ENCODE results near the gene HOXC12.

The HOXC12 gene

GRCh38 chr12:53944907-53945847, 9.5 kb upstream of the HOXC12 start:
- H3K27ac ChIP-seq (ENCODE audit: low read length): no peak overlapping the region
- no peaks in the 10 kb centered on the region for H3K36me3 ChIP-seq (ENCODE audit: control insufficient read depth, low read depth, low read length)
- H3K9me3 ChIP-seq (ENCODE audit: control insufficient read depth, low read depth, low read length): no peaks in the 10 kb centered on the region
- no peak overlapping the region for H3K9ac ChIP-seq (ENCODE audit: low read length)
- H3K4me1 ChIP-seq (ENCODE audit: control insufficient read depth, low read depth, low read length): peaks cover 2% of the 10 kb centered on the region
- no peak overlapping the region for H3K4me3 ChIP-seq (ENCODE audit: low read length)
- peaks cover 100% of the 10 kb centered on the region for H3K27me3 ChIP-seq (ENCODE audit: control insufficient read depth, insufficient read depth, low read length)

DNA sequence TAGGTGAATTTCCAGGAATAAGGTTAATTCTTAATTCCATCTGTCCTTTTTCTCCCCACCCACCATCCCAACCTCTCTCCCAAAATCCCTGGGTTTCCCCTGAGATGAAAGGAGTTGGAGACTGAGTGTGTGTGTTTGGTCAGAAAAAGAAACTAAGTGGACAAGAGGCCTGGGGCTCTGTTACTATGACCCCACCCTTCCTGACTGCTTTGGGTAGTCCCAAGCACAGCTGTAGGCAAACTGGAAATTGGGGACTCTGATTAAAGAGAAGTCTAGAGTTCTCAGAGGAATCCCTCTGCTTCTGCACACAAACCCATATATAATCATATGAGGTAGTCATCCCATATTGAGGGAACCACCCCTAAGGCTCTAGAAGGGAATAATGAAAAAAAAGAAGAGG, 7.0 kb upstream of the HOXC12 start:
- peaks cover 2% of the 10 kb centered on the region for H3K4me1 ChIP-seq (ENCODE audit: control insufficient read depth, low read depth, low read length)
- H3K27ac ChIP-seq (ENCODE audit: low read length): no peak overlapping the region
- H3K9ac ChIP-seq (ENCODE audit: low read length): no peak overlapping the region
- no peaks in the 10 kb centered on the region for H3K9me3 ChIP-seq (ENCODE audit: control insufficient read depth, low read depth, low read length)
- no peaks in the 10 kb centered on the region for H3K36me3 ChIP-seq (ENCODE audit: control insufficient read depth, low read depth, low read length)
- H3K27me3 ChIP-seq (ENCODE audit: control insufficient read depth, insufficient read depth, low read length): peaks cover 100% of the 10 kb centered on the region
- no peak overlapping the region for H3K4me3 ChIP-seq (ENCODE audit: low read length)

DNA sequence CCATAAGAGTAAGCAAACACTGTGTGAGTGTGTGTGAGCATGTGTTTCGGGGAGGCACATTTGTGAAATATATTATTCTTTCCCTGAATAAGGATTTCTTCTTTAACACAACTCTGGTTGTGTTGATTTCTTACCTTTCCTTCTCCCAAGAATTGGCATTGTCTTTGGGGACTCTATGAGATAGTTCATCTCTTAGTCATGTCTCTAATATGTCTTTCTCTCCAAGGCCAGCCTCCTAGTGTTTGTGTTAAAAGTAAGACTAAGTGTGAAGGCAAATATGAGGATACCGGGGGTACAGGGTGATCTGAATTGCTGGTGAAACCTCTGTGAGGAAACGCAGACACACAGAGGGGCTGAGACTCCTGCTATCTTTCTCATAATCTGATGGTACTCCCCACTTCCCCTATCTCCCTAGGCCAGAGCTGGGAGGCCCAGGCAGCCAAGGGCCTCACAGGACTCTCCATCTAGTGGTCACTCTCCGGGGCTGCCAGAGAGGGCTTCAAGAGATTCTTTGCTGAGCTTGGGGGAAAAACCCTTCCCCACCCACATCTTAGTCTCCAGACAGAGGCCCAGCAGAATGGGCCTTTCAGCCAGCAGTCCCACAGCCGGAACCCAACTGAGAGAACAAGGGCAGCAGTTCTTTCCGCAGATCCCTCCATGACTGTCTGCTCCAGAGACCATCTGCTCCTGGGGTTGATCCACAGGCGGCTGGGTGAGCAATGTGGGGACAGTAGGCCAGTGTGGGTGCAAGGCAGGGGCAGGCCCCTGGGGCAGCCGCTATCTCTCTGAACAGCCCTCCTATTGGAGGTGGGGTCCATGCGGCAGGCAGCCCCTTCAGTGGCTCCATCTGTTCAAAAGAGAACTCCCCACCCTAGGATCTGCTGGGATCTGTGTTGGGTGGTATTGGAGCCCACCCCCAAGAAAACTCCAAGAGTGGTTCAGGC, 5.8 kb upstream of the HOXC12 start:
- H3K4me3 ChIP-seq (ENCODE audit: low read length): no peak overlapping the region
- no peaks in the 10 kb centered on the region for H3K36me3 ChIP-seq (ENCODE audit: control insufficient read depth, low read depth, low read length)
- peaks cover 100% of the 10 kb centered on the region for H3K27me3 ChIP-seq (ENCODE audit: control insufficient read depth, insufficient read depth, low read length)
- no peaks in the 10 kb centered on the region for H3K9me3 ChIP-seq (ENCODE audit: control insufficient read depth, low read depth, low read length)
- H3K4me1 ChIP-seq (ENCODE audit: control insufficient read depth, low read depth, low read length): peaks cover 2% of the 10 kb centered on the region
- H3K27ac ChIP-seq (ENCODE audit: low read length): no peak overlapping the region
- H3K9ac ChIP-seq (ENCODE audit: low read length): no peak overlapping the region

DNA sequence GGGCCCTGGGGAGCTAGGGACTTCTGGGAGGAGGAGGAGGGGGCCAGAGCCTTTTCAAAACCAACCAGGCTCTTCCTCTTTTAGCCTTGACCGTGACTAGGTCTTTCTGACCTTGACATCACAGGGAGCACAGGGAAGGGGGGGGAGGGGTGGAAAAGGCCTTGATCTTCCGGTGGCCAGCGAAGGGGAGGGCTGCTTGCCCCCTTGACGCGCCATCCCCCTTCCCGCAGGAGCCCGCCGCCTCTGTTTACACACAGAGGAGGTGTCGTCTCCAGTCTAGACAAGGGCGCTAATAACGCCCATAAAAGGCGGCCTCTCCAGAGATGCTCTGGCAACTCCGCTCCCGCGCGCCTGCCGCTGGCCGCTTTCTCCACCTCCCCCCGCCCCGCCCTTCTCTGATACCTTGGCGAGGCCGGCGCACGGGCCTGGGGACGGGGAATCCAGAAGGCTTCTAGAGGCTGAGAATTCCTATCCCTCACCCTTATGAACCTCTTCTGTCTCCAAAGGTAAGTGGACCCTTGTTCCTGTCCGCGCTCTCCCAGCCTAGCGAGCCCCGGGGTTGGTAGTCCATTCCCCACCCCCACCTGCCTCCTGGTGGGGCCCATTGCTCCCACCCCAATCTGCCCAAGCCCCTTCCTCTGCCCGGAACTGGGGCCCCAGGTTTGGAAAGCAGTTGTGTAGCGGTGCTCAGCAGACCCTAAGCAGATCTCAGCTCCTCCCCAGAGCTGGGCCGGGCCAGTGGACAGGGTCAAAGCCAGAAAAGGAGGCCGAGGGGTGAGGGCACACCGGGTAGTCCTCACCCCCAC, 4.9 kb upstream of the HOXC12 start:
- H3K27me3 ChIP-seq (ENCODE audit: control insufficient read depth, insufficient read depth, low read length): peaks cover 100% of the 10 kb centered on the region
- H3K27ac ChIP-seq (ENCODE audit: low read length): no peak overlapping the region

DNA sequence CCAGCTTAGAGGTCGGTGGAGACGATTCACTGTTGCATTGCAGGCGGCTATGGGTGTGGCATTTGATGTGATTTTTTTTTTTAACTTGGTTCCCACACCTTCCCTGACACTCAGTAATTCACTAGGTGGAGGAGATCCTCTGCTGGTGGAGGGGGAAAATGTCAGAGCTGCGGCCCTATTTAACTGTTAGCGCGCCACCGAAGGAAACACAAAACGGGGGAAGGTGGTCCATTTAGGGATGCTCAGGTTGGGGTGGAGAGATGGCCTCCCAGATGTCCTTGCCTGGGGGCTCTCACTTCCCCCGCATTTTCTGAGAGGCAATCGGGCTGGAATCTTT, 4.3 kb upstream of the HOXC12 start:
- H3K9ac ChIP-seq (ENCODE audit: low read length): no peak overlapping the region
- H3K27ac ChIP-seq (ENCODE audit: low read length): no peak overlapping the region
- H3K36me3 ChIP-seq (ENCODE audit: control insufficient read depth, low read depth, low read length): no peaks in the 10 kb centered on the region
- H3K9me3 ChIP-seq (ENCODE audit: control insufficient read depth, low read depth, low read length): no peaks in the 10 kb centered on the region
- peaks cover 100% of the 10 kb centered on the region for H3K27me3 ChIP-seq (ENCODE audit: control insufficient read depth, insufficient read depth, low read length)
- peaks cover 2% of the 10 kb centered on the region for H3K4me1 ChIP-seq (ENCODE audit: control insufficient read depth, low read depth, low read length)
- no peak overlapping the region for H3K4me3 ChIP-seq (ENCODE audit: low read length)

More for the DNA sequence above, 4.9 kb upstream of the HOXC12 start:
- Histone ChIP-seq H3K9me3 (ENCODE audit: control insufficient read depth, low read depth, low read length) (no peaks in the 10 kb centered on the region), H3K4me1 (ENCODE audit: control insufficient read depth, low read depth, low read length) (peaks cover 2% of the 10 kb centered on the region), H3K36me3 (ENCODE audit: control insufficient read depth, low read depth, low read length) (no peaks in the 10 kb centered on the region), H3K4me3 (ENCODE audit: low read length) (no peak overlapping the region), H3K9ac (ENCODE audit: low read length) (no peak overlapping the region)

GRCh38 chr12:53950789-53951576, 3.7 kb upstream of the HOXC12 start:
- no peaks in the 10 kb centered on the region for H3K36me3 ChIP-seq (ENCODE audit: control insufficient read depth, low read depth, low read length)
- no peak overlapping the region for H3K9ac ChIP-seq (ENCODE audit: low read length)
- peaks cover 2% of the 10 kb centered on the region for H3K4me1 ChIP-seq (ENCODE audit: control insufficient read depth, low read depth, low read length)
- peaks cover 100% of the 10 kb centered on the region for H3K27me3 ChIP-seq (ENCODE audit: control insufficient read depth, insufficient read depth, low read length)
- no peak overlapping the region for H3K4me3 ChIP-seq (ENCODE audit: low read length)
- no peaks in the 10 kb centered on the region for H3K9me3 ChIP-seq (ENCODE audit: control insufficient read depth, low read depth, low read length)
- H3K27ac ChIP-seq (ENCODE audit: low read length): no peak overlapping the region

DNA sequence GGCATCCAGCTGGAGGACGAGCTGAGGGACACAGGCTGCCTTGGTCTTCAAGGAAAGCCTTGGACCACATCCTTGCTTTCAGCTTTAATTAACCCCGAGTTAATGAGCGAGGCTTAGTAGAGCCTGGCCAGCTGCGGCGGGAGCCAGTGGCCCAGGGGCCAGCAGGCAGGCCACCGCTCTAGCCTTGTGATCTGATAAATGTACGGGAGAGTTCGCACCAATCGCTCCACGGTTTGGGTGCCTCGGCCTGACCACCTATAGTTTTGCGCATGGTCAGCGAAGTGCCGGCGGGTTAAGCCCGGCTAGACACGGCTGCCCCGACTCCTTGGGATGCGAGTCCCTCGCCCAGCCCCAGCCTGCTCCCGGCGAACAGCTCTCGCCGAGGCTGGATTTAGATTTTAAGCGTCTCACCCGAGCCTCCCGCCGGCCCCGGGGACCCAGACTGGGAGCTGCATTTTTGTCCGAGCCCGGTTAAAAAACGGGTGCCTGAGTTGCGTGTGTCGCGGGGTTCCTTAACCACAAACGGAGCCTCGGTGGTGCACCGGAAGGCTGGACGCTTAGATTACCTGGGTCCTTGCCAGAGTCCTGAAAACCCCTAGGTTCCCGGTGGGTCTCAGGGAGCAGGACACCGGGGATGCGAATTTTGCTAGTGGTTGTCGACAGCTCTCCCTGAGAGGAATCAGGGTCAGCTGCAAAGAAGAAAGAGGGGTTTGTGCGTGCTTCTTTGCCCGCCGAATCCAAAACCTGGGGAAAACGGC, 2.9 kb upstream of the HOXC12 start:
- peaks cover 100% of the 10 kb centered on the region for H3K27me3 ChIP-seq (ENCODE audit: control insufficient read depth, insufficient read depth, low read length)
- H3K4me1 ChIP-seq (ENCODE audit: control insufficient read depth, low read depth, low read length): peaks cover 2% of the 10 kb centered on the region
- no peaks in the 10 kb centered on the region for H3K9me3 ChIP-seq (ENCODE audit: control insufficient read depth, low read depth, low read length)
- no peak overlapping the region for H3K4me3 ChIP-seq (ENCODE audit: low read length)
- H3K27ac ChIP-seq (ENCODE audit: low read length): no peak overlapping the region
- no peak overlapping the region for H3K9ac ChIP-seq (ENCODE audit: low read length)
- H3K36me3 ChIP-seq (ENCODE audit: control insufficient read depth, low read depth, low read length): no peaks in the 10 kb centered on the region

GRCh38 chr12:53952335-53952694, 2.4 kb upstream of the HOXC12 start:
- Histone ChIP-seq H3K27ac (ENCODE audit: low read length) (no peak overlapping the region), H3K4me3 (ENCODE audit: low read length) (no peak overlapping the region), H3K9me3 (ENCODE audit: control insufficient read depth, low read depth, low read length) (no peaks in the 10 kb centered on the region), H3K4me1 (ENCODE audit: control insufficient read depth, low read depth, low read length) (peaks cover 2% of the 10 kb centered on the region), H3K9ac (ENCODE audit: low read length) (no peak overlapping the region), H3K27me3 (ENCODE audit: control insufficient read depth, insufficient read depth, low read length) (peaks cover 100% of the 10 kb centered on the region), H3K36me3 (ENCODE audit: control insufficient read depth, low read depth, low read length) (no peaks in the 10 kb centered on the region)

- Histone ChIP-seq H3K36me3 (ENCODE audit: control insufficient read depth, low read depth, low read length) (no peaks in the 10 kb centered on the region), H3K9ac (ENCODE audit: low read length) (no peak overlapping the region), H3K27me3 (ENCODE audit: control insufficient read depth, insufficient read depth, low read length) (peaks cover 100% of the 10 kb centered on the region), H3K4me1 (ENCODE audit: control insufficient read depth, low read depth, low read length) (peaks cover 2% of the 10 kb centered on the region), H3K9me3 (ENCODE audit: control insufficient read depth, low read depth, low read length) (no peaks in the 10 kb centered on the region), H3K27ac (ENCODE audit: low read length) (no peak overlapping the region), H3K4me3 (ENCODE audit: low read length) (no peak overlapping the region)
Measured at GRCh38 chr12:53952871-53953734, 1.6 kb upstream of the HOXC12 start.
